OCI-LY7 (cell line): ENCODE data around the gene NTSR1.

ENCODE experiments used
- EZH2phosphoT487 ChIP-seq: fragments of 200-600 bp; sonication (generic); IDR thresholded peaks from 2 replicates; pipeline ENCODE4 v1.6.1; 2018; ENCODE audit warnings: low read depth, borderline replicate concordance, mild to moderate bottlenecking, mixed run types, antibody characterized with exemption, low read length, moderate library complexity, mixed read lengths
- TF ChIP-seq, protein P1 (sequence below): fragments of 200-600 bp; sonication (generic); conservative IDR thresholded peaks from 2 replicates; pipeline ENCODE4 v1.5.1; 2014; ENCODE audit warnings: mild to moderate bottlenecking, antibody characterized with exemption, low read length, moderate library complexity, mixed read lengths

DNA sequence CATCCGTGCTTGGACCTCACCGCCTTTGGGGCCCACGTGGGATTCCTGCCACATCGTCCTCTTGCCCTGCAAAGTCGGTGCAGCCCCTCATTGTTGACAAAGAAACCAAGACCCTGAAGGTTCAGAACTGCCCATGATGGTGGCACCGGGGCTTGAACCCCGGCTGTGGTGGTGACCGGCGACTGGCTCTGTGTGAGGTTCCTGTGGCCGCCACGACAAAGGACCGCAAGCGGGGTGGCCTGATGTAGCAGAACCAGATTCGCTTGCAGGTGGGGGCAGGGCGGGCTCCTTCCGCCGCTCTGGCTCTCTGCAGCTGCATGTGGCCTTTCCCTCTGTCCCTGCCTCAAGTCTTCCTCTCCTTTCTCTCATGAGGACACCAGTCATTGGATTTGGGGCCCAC, 37.6 kb upstream of the NTSR1 start:
- TF ChIP-seq, protein P1, sequence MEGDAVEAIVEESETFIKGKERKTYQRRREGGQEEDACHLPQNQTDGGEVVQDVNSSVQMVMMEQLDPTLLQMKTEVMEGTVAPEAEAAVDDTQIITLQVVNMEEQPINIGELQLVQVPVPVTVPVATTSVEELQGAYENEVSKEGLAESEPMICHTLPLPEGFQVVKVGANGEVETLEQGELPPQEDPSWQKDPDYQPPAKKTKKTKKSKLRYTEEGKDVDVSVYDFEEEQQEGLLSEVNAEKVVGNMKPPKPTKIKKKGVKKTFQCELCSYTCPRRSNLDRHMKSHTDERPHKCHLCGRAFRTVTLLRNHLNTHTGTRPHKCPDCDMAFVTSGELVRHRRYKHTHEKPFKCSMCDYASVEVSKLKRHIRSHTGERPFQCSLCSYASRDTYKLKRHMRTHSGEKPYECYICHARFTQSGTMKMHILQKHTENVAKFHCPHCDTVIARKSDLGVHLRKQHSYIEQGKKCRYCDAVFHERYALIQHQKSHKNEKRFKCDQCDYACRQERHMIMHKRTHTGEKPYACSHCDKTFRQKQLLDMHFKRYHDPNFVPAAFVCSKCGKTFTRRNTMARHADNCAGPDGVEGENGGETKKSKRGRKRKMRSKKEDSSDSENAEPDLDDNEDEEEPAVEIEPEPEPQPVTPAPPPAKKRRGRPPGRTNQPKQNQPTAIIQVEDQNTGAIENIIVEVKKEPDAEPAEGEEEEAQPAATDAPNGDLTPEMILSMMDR, result no peak
- no peak for TF ChIP-seq EZH2phosphoT487
